LoVo (cell line): ENCODE data around the gene HTR3E.
A peak's percentile ranks its signal among the peaks of the same experiment; 100 is the strongest.
"Not testable (repeated sequence)": the region's sequence is repeated elsewhere in the genome, so short reads cannot be mapped to it uniquely, and the experiment has no call there.

ENCODE experiments used
- DNase-seq: peaks from one replicate; pipeline ENCODE4 v3.0.0-alpha.2; 2016; ENCODE audit warnings: low spot score

The HTR3E gene

GRCh38 chr3:184096811-184097383 lies at the start of gene HTR3E:
HTR3E (plus strand) TSS chr3:184097064; CDS start chr3:184097530, 466 bp downstream.
- no peak for DNase-seq

- DNase-seq, result no peak
Observed at GRCh38 chr3:184050217-184050847, 46.5 kb upstream of the HTR3E start.

- DNase-seq, result no peak
Observed at GRCh38 chr3:184052767-184053166, 44.1 kb upstream of the HTR3E start, which contains the start of gene HTR3C. HTR3C (plus strand) TSS chr3:184053047; CDS start chr3:184053081, 34 bp downstream.

- no peak for DNase-seq
Observed at GRCh38 chr3:184058029-184058428, 38.8 kb upstream of the HTR3E start.

GRCh38 chr3:184059424-184059823 lies 37.4 kb upstream of the HTR3E start:
- DNase-seq, result no peak

GRCh38 chr3:184062637-184063036 lies 34.2 kb upstream of the HTR3E start:
- no peak for DNase-seq

GRCh38 chr3:184066211-184066610 lies 30.7 kb upstream of the HTR3E start:
- DNase-seq, result no peak

GRCh38 chr3:184067573-184068055 lies 29.2 kb upstream of the HTR3E start:
- DNase-seq, result no peak

GRCh38 chr3:184068344-184068743 lies 28.5 kb upstream of the HTR3E start:
- DNase-seq, result no peak

- not testable (repeated sequence) for DNase-seq
Observed at GRCh38 chr3:184071142-184071541, 25.7 kb upstream of the HTR3E start.

- no peak for DNase-seq
Observed at GRCh38 chr3:184073621-184074020, 23.2 kb upstream of the HTR3E start.

GRCh38 chr3:184075901-184076300 lies 21.0 kb upstream of the HTR3E start:
- no peak for DNase-seq

GRCh38 chr3:184077881-184078280 lies 19.0 kb upstream of the HTR3E start:
- no peak for DNase-seq

- no peak for DNase-seq
Observed at GRCh38 chr3:184078851-184079250, 18.0 kb upstream of the HTR3E start.

- no peak for DNase-seq
Observed at GRCh38 chr3:184081116-184081830, 15.6 kb upstream of the HTR3E start.

- DNase-seq, result no peak
Observed at GRCh38 chr3:184082034-184082433, 14.8 kb upstream of the HTR3E start.

GRCh38 chr3:184082465-184082864 lies 14.4 kb upstream of the HTR3E start:
- no peak for DNase-seq

GRCh38 chr3:184085389-184085852 lies 11.4 kb upstream of the HTR3E start:
- peak; percentile 9 for DNase-seq

- DNase-seq, result no peak
Observed at GRCh38 chr3:184092199-184092598, 4.7 kb upstream of the HTR3E start.

- no peak for DNase-seq
Observed at GRCh38 chr3:184097556-184097955, 692 bp downstream of the HTR3E start.

GRCh38 chr3:184099806-184100686 lies 3.2 kb downstream of the HTR3E start:
- no peak for DNase-seq

- DNase-seq, result no peak
Observed at GRCh38 chr3:184110316-184110725, 13.5 kb downstream of the HTR3E start.
